SK-N-SH (cell line): ENCODE measurements around the gene RBM10. TPM values are rescaled to one million over a fixed set of nuclear protein-coding genes. Genes with fewer than 3 reads are reported as not detected.
A peak's percentile ranks its signal among the peaks of the same experiment; 100 is the strongest.

Experiments used
- CTCF ChIA-PET: fragments of 300-600, 350-600 bp; formaldehyde crosslinking; extraction: SDS; loops from one replicate; lab custom pipeline; 2021; lab: Yijun Ruan, JAX
- POLR2A ChIA-PET: fragments of 350-600 bp; sonication (Branson Sonifier 250); formaldehyde crosslinking; extraction: SDS; loops from one replicate; lab custom pipeline; 2020; ENCODE audit warnings: antibody characterized with exemption, inconsistent platforms; lab: Yijun Ruan, JAX
- DNase-seq: peaks from one replicate; pipeline ENCODE4 v3.0.0; 2012
- H2AFZ ChIP-seq: fragments of 200-600 bp; sonication (generic); 2 replicates; pipeline ENCODE4 v1.8.1; 2016; ENCODE audit warnings: antibody characterized with exemption, mild to moderate bottlenecking, low read depth
- H3F3A ChIP-seq: fragments of 200-600 bp; sonication (generic); replicated peaks from 2 replicates; pipeline ENCODE3; 2016; ENCODE audit warnings: antibody characterized with exemption, mild to moderate bottlenecking; ENCODE audit not compliant: insufficient read depth
- H3K27ac ChIP-seq, 2 experiments: fragments of 200-500 bp in 1 of 2; fragments of 200-600 bp in 1 of 2; sonication (Bioruptor generic) in 1 of 2; sonication (generic), shearing (Covaris generic) in 1 of 2; 2 replicates each; pipeline versions ENCODE4 v1.5.1 to v1.6.1; 2014 to 2016; ENCODE audit warnings: low read depth in 2 of 2, inconsistent platforms in 1 of 2, low read length in 1 of 2, mild to moderate bottlenecking in 1 of 2, mixed read lengths in 1 of 2
- H3K27me3 ChIP-seq: fragments of 200-600 bp; sonication (generic), shearing (Covaris generic); 2 replicates; pipeline ENCODE4 v1.6.1; 2016; ENCODE audit warnings: mixed run types; ENCODE audit not compliant: insufficient read depth
- H3K36me3 ChIP-seq, 2 experiments: fragments of 200-500 bp in 1 of 2; fragments of 200-600 bp in 1 of 2; sonication (Bioruptor generic) in 1 of 2; sonication (generic) in 1 of 2; replicated peaks in 1 of 2; 2 replicates each; pipeline versions ENCODE3 to v1.5.1; 2014 to 2016; ENCODE audit warnings: low read length in 1 of 2, mild to moderate bottlenecking in 1 of 2; ENCODE audit not compliant: insufficient read depth in 2 of 2, control insufficient read depth in 1 of 2
- H3K4me1 ChIP-seq, 2 experiments: fragments of 200-500 bp in 1 of 2; fragments of 200-600 bp in 1 of 2; sonication (Bioruptor generic) in 1 of 2; sonication (generic), shearing (Covaris generic) in 1 of 2; 2 replicates each; pipeline versions ENCODE4 v1.5.1 to v1.6.1; 2014 to 2016; ENCODE audit warnings: low read depth in 1 of 2, low read length in 1 of 2, mixed run types in 1 of 2; ENCODE audit not compliant: insufficient read depth in 2 of 2, control insufficient read depth in 1 of 2
- H3K4me2 ChIP-seq: fragments of 200-600 bp; sonication (generic), shearing (Covaris generic); 2 replicates; pipeline ENCODE4 v1.6.1; 2017; ENCODE audit warnings: mixed run types
- H3K4me3 ChIP-seq, 2 experiments: fragments of 200-500 bp in 1 of 2; fragments of 200-600 bp in 1 of 2; sonication (Bioruptor generic) in 1 of 2; sonication (generic), shearing (Covaris generic) in 1 of 2; 2 replicates each; pipeline versions ENCODE4 v1.5.1 to v1.8.1; 2014 to 2016; ENCODE audit warnings: low read depth in 2 of 2, inconsistent platforms in 1 of 2, low read length in 1 of 2, mild to moderate bottlenecking in 1 of 2, mixed read lengths in 1 of 2, moderate library complexity in 1 of 2
- H3K79me2 ChIP-seq: fragments of 200-600 bp; sonication (generic); 2 replicates; pipeline ENCODE4 v1.8.1; 2017; ENCODE audit warnings: mild to moderate bottlenecking; ENCODE audit not compliant: insufficient read depth
- H3K9ac ChIP-seq: fragments of 200-600 bp; sonication (generic); 2 replicates; pipeline ENCODE4 v1.6.1; 2017; ENCODE audit warnings: mixed run types
- H3K9me2 ChIP-seq: fragments of 200-600 bp; sonication (generic); 2 replicates; pipeline ENCODE4 v1.6.1; 2017; ENCODE audit warnings: mixed run types
- H3K9me3 ChIP-seq: fragments of 200-600 bp; sonication (generic); 2 replicates; pipeline ENCODE4 v1.6.1; 2017; ENCODE audit warnings: mixed run types, mild to moderate bottlenecking, moderate library complexity
- H4K20me1 ChIP-seq: fragments of 200-600 bp; sonication (generic); 2 replicates; pipeline ENCODE4 v1.6.1; 2017; ENCODE audit warnings: mild to moderate bottlenecking, mixed run types; ENCODE audit not compliant: insufficient read depth
- CHD2 ChIP-seq: fragments of 150-350 bp; IDR thresholded peaks from 2 replicates; pipeline ENCODE4 v1.6.1; 2018; ENCODE audit warnings: low read length; ENCODE audit not compliant: partially characterized antibody
- ELF1 ChIP-seq: IDR thresholded peaks from 2 replicates; pipeline ENCODE4 v1.4.0; 2012
- EZH2phosphoT487 ChIP-seq: fragments of 200-600 bp; sonication (generic); IDR thresholded peaks from 2 replicates; pipeline ENCODE4 v1.6.1; 2017; ENCODE audit warnings: low read depth, mixed run types, mild to moderate bottlenecking, antibody characterized with exemption, moderate library complexity, borderline replicate concordance
- FOSL2 ChIP-seq: IDR thresholded peaks from 2 replicates; pipeline ENCODE4 v1.4.0; 2012; ENCODE audit warnings: low read depth, mild to moderate bottlenecking, moderate library complexity, borderline replicate concordance
- FOXJ3 ChIP-seq: sonication (generic); formaldehyde crosslinking; IDR thresholded peaks from 2 replicates; pipeline ENCODE4 v1.5.1; 2020; ENCODE audit warnings: mild to moderate bottlenecking, missing genetic modification reagents
- FOXM1 ChIP-seq: IDR thresholded peaks from 2 replicates; pipeline ENCODE4 v1.4.0; 2012; ENCODE audit warnings: low read depth, mild to moderate bottlenecking
- GABPA ChIP-seq: IDR thresholded peaks from 2 replicates; pipeline ENCODE4 v1.4.0; 2012; ENCODE audit warnings: low read depth, mild to moderate bottlenecking
- GATA2 ChIP-seq: sonication (generic); formaldehyde crosslinking; IDR thresholded peaks from 2 replicates; pipeline ENCODE4 v1.5.0; 2020; ENCODE audit warnings: mild to moderate bottlenecking, missing genetic modification reagents
- MEF2A ChIP-seq: IDR thresholded peaks from 2 replicates; pipeline ENCODE4 v1.4.0; 2012; ENCODE audit warnings: low read depth, borderline replicate concordance
- NFIC ChIP-seq: IDR thresholded peaks from 2 replicates; pipeline ENCODE4 v1.4.0; 2012; ENCODE audit warnings: borderline replicate concordance
- NRF1 ChIP-seq: IDR thresholded peaks from 2 replicates; pipeline ENCODE4 v1.6.1; 2012; ENCODE audit warnings: low read depth, mild to moderate bottlenecking, low read length
- POLR2AphosphoS5 ChIP-seq: IDR thresholded peaks from 2 replicates; pipeline ENCODE4 v1.6.1; 2012; ENCODE audit warnings: low read depth, low read length
- RAD21 ChIP-seq: IDR thresholded peaks from 2 replicates; pipeline ENCODE4 v1.6.1; 2012; ENCODE audit warnings: mild to moderate bottlenecking, low read length
- RXRA ChIP-seq: IDR thresholded peaks from 2 replicates; pipeline ENCODE4 v1.4.0; 2012; ENCODE audit warnings: low read depth, mild to moderate bottlenecking, borderline replicate concordance
- TAF1 ChIP-seq: IDR thresholded peaks from 2 replicates; pipeline ENCODE4 v1.6.1; 2012; ENCODE audit warnings: low read depth, mild to moderate bottlenecking, low read length, moderate library complexity, borderline replicate concordance
- TCF12 ChIP-seq: IDR thresholded peaks from 2 replicates; pipeline ENCODE4 v1.4.0; 2012
- YY1 ChIP-seq: IDR thresholded peaks from 2 replicates; pipeline ENCODE4 v1.4.0; 2012; ENCODE audit warnings: low read depth, mild to moderate bottlenecking
- WGBS: methylation state at CpG from one replicate; pipeline ENCODE4 v1.1.6; 2017; ENCODE audit warnings: low lambda C conversion rate; 5-methylcytosine and 5-hydroxymethylcytosine counted together
- polyA plus RNA-seq, 3 experiments: library from polyadenylated mRNA; depleted of rRNA; stranded (reverse); fragments of >200 nt; gene quantifications; 2 replicates each; pipeline ENCODE4 v1.2.3, GENCODE V29; 2012
- TF ChIP-seq, protein P1 (sequence below): IDR thresholded peaks from 2 replicates; pipeline ENCODE4 v1.4.0; 2012; ENCODE audit warnings: low read depth, borderline replicate concordance
- TF ChIP-seq, protein P2 (sequence below): IDR thresholded peaks from 2 replicates; pipeline ENCODE4 v1.4.0; 2012; ENCODE audit warnings: low read depth, borderline replicate concordance
- TF ChIP-seq, protein P3 (sequence below): fragments of 200-600 bp; sonication (generic); IDR thresholded peaks from 2 replicates; pipeline ENCODE4 v1.6.1; 2017; ENCODE audit warnings: antibody characterized with exemption, mild to moderate bottlenecking, moderate library complexity

Gene RBM10
- polyA plus RNA-seq, 1 of the 3 experiments (the other 2 are of a cell fraction), result 34.4 TPM

DNA sequence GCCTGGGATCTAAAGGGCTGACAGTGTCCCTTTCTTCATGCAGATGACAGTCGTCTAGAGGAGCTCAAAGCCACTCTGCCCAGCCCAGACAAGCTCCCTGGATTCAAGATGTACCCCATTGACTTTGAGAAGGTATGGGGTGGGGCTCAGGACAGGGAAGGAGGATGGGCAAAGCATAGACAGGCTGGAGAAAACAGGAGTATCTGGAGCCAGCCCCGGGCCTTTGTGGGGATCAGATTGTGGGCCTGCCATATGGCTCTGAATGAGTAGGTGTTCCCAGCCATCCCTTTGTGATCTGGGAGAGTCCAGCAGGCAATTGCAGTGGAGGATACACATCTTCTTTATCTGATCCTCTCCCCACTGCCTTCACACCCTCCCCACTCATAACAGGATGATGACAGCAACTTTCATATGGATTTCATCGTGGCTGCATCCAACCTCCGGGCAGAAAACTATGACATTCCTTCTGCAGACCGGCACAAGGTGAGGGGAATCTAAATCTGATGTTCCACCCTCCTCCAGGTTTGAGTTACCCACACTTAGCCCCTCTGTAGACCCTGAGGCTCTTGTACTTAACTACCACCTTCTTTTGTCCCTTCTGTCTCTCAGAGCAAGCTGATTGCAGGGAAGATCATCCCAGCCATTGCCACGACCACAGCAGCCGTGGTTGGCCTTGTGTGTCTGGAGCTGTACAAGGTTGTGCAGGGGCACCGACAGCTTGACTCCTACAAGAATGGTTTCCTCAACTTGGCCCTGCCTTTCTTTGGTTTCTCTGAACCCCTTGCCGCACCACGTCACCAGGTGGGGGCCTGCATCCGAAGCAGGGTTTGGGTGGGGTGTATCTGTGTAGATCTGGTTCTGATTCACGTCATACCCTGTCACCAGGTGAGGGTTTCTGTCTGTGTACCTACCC, 67.6 kb downstream of the RBM10 start:
- H3K9me2 ChIP-seq, result no peaks in the 10 kb centered on the region
- no peaks in the 10 kb centered on the region for H3K79me2 ChIP-seq
- H2AFZ ChIP-seq, result no peak overlapping the region
- ChIA-PET POLR2A (no interaction called here), CTCF (interaction anchor here (1.8 kb wide), 1 partner anchor 172 kb away, joined by 8 read pairs; no protein-coding TSS in a partner anchor)
- H3K4me2 ChIP-seq, result no peak overlapping the region
- H3K4me3 ChIP-seq, result no peak overlapping the region
- WGBS, result 85% methylated on average over 12 of the region's 12 CpGs
- peak overlapping the region; percentile 3 to 8; a peak in 1 of 4 replicates for H3K27ac ChIP-seq
- DNase-seq, result peak; percentile 39
- H4K20me1 ChIP-seq, result peaks cover 11% of the 10 kb centered on the region
- H3K9ac ChIP-seq, result no peak overlapping the region
- no peaks in the 10 kb centered on the region for H3K27me3 ChIP-seq
- peaks cover 24% of the 10 kb centered on the region for H3F3A ChIP-seq
- H3K4me1 ChIP-seq, result peaks cover 7 to 15% of the 10 kb centered on the region in 2 experiments; a peak in 3 of 4 replicates
- TF ChIP-seq POLR2AphosphoS5 (no peak), NRF1 (no peak), GATA2 (CRISPR knock-in tag) (peak; percentile 60)
- no peaks in the 10 kb centered on the region for H3K9me3 ChIP-seq
- H3K36me3 ChIP-seq, result peaks cover 58 to 73% of the 10 kb centered on the region in 2 experiments

DNA sequence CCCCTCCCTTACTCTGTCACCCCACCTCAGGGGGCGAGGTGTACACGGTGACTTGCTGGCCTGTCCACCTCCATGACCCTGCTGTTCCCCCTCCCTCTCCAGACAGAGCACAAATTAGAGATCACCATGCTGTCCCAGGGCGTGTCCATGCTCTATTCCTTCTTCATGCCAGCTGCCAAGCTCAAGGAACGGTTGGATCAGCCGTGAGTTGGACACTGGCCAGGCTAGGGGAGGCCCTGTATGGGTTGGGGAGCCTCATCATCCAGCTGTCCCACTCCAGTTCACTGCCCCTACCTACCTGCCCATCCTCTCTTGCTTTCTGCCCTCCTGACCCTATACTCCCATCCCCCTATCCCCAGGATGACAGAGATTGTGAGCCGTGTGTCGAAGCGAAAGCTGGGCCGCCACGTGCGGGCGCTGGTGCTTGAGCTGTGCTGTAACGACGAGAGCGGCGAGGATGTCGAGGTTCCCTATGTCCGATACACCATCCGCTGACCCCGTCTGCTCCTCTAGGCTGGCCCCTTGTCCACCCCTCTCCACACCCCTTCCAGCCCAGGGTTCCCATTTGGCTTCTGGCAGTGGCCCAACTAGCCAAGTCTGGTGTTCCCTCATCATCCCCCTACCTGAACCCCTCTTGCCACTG, 69.5 kb downstream of the RBM10 start:
- H3K79me2 ChIP-seq, result peaks cover 12% of the 10 kb centered on the region
- no peak overlapping the region for H3K27ac ChIP-seq
- peaks cover 40 to 65% of the 10 kb centered on the region in 2 experiments for H3K36me3 ChIP-seq
- H3K9me3 ChIP-seq, result no peaks in the 10 kb centered on the region
- H4K20me1 ChIP-seq, result peaks cover 16% of the 10 kb centered on the region
- peaks cover 7 to 19% of the 10 kb centered on the region in 2 experiments; a peak in 3 of 4 replicates for H3K4me1 ChIP-seq
- H3K27me3 ChIP-seq, result no peaks in the 10 kb centered on the region
- no peak overlapping the region for H2AFZ ChIP-seq
- DNase-seq, result no peak
- ChIA-PET CTCF (interaction anchor here (1.6 to 2.0 kb wide), 2 partner anchors 22 to 308 kb away, joined by 3 to 8 read pairs; no protein-coding TSS in a partner anchor), POLR2A (interaction anchor here (0.6 kb wide), 1 partner anchor 669 kb away, joined by 4 read pairs; no protein-coding TSS in a partner anchor)
- 88% methylated on average over 17 of the region's 20 CpGs for WGBS
- no peak overlapping the region for H3K4me2 ChIP-seq
- no peak overlapping the region for H3K9ac ChIP-seq
- TF ChIP-seq RAD21 (no peak), EZH2phosphoT487 (no peak), FOSL2 (no peak), FOXJ3 (CRISPR knock-in tag) (no peak), FOXM1 (no peak), RXRA (no peak), NFIC (no peak), GABPA (no peak), CHD2 (no peak), ELF1 (no peak), GATA2 (CRISPR knock-in tag) (no peak), NRF1 (no peak), MEF2A (no peak), YY1 (no peak), TCF12 (no peak), TAF1 (no peak), POLR2AphosphoS5 (no peak)
- TF ChIP-seq, protein P1, sequence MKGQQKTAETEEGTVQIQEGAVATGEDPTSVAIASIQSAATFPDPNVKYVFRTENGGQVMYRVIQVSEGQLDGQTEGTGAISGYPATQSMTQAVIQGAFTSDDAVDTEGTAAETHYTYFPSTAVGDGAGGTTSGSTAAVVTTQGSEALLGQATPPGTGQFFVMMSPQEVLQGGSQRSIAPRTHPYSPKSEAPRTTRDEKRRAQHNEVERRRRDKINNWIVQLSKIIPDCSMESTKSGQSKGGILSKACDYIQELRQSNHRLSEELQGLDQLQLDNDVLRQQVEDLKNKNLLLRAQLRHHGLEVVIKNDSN, result no peak
- TF ChIP-seq, protein P2, sequence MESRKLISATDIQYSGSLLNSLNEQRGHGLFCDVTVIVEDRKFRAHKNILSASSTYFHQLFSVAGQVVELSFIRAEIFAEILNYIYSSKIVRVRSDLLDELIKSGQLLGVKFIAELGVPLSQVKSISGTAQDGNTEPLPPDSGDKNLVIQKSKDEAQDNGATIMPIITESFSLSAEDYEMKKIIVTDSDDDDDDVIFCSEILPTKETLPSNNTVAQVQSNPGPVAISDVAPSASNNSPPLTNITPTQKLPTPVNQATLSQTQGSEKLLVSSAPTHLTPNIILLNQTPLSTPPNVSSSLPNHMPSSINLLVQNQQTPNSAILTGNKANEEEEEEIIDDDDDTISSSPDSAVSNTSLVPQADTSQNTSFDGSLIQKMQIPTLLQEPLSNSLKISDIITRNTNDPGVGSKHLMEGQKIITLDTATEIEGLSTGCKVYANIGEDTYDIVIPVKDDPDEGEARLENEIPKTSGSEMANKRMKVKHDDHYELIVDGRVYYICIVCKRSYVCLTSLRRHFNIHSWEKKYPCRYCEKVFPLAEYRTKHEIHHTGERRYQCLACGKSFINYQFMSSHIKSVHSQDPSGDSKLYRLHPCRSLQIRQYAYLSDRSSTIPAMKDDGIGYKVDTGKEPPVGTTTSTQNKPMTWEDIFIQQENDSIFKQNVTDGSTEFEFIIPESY, result no peak
- TF ChIP-seq, protein P3, sequence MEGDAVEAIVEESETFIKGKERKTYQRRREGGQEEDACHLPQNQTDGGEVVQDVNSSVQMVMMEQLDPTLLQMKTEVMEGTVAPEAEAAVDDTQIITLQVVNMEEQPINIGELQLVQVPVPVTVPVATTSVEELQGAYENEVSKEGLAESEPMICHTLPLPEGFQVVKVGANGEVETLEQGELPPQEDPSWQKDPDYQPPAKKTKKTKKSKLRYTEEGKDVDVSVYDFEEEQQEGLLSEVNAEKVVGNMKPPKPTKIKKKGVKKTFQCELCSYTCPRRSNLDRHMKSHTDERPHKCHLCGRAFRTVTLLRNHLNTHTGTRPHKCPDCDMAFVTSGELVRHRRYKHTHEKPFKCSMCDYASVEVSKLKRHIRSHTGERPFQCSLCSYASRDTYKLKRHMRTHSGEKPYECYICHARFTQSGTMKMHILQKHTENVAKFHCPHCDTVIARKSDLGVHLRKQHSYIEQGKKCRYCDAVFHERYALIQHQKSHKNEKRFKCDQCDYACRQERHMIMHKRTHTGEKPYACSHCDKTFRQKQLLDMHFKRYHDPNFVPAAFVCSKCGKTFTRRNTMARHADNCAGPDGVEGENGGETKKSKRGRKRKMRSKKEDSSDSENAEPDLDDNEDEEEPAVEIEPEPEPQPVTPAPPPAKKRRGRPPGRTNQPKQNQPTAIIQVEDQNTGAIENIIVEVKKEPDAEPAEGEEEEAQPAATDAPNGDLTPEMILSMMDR, result no peak
- no peak overlapping the region for H3K4me3 ChIP-seq
- H3K9me2 ChIP-seq, result no peaks in the 10 kb centered on the region
- peaks cover 24% of the 10 kb centered on the region for H3F3A ChIP-seq
